Caco-2 (cell line): ENCODE measurements around the gene MAD1L1. TPM values are rescaled to one million over a fixed set of nuclear protein-coding genes. Genes with fewer than 3 reads are reported as not detected.

Experiments used
- BruUV-seq: library from RNA; stranded (reverse); fragments of 400-500 nt; replicated peaks from 2 replicates; lab custom pipeline; 2021; lab: Mats Ljungman, UMichigan
- CTCF ChIA-PET: fragments of 300-600 bp; sonication (Branson Sonifier 250); formaldehyde crosslinking; loops from one replicate; lab custom pipeline; 2022; ENCODE audit warnings: antibody characterized with exemption; lab: Charles Lee
- POLR2A ChIA-PET: fragments of 300-600 bp; sonication (Branson Sonifier 250); formaldehyde crosslinking; loops from one replicate; lab custom pipeline; 2022; ENCODE audit warnings: antibody characterized with exemption; lab: Charles Lee
- DNase-seq, 2 experiments: peaks; one replicate each; pipeline versions ENCODE4 v3.0.0 to v3.0.0-alpha.2; 2020 to 2022
- H3K27me3 ChIP-seq: replicated peaks from 2 replicates; pipeline ENCODE4 v1.6.0; 2011; ENCODE audit warnings: low read length; ENCODE audit not compliant: control insufficient read depth, insufficient read depth
- H3K36me3 ChIP-seq: 2 replicates; pipeline ENCODE4 v1.5.1; 2011; ENCODE audit warnings: low read length; ENCODE audit not compliant: control insufficient read depth, insufficient read depth
- H3K4me1 ChIP-seq: fragments of 250-450 bp; sonication (Bioruptor Pico); 2 replicates; pipeline ENCODE4 v1.5.1; 2020; ENCODE audit warnings: mild to moderate bottlenecking
- H3K4me3 ChIP-seq: 2 replicates; pipeline ENCODE4 v1.5.1; 2011; ENCODE audit warnings: low read depth, mild to moderate bottlenecking, control low read depth, low read length
- H3K9me3 ChIP-seq: fragments of 250-450 bp; sonication (Bioruptor Pico); 2 replicates; pipeline ENCODE4 v1.5.1; 2020; ENCODE audit warnings: mild to moderate bottlenecking, moderate library complexity
- H3K27ac Mint-ChIP-seq: one replicate; pipeline ENCODE4 v1.8.0; 2022; ENCODE audit warnings: mixed read lengths; ENCODE audit not compliant: unreplicated experiment
- H3K27me3 Mint-ChIP-seq: one replicate; pipeline ENCODE4 v1.8.0; 2022; ENCODE audit warnings: mixed read lengths; ENCODE audit not compliant: insufficient read depth, unreplicated experiment
- H3K36me3 Mint-ChIP-seq: one replicate; pipeline ENCODE4 v1.8.0; 2022; ENCODE audit warnings: mild to moderate bottlenecking, mixed read lengths; ENCODE audit not compliant: insufficient read depth, unreplicated experiment
- H3K4me1 Mint-ChIP-seq: one replicate; pipeline ENCODE4 v1.8.0; 2022; ENCODE audit warnings: low read depth, mixed read lengths; ENCODE audit not compliant: unreplicated experiment
- H3K4me3 Mint-ChIP-seq: one replicate; pipeline ENCODE4 v1.8.0; 2022; ENCODE audit warnings: mild to moderate bottlenecking, moderate library complexity, mixed read lengths; ENCODE audit not compliant: unreplicated experiment
- H3K9me3 Mint-ChIP-seq: one replicate; pipeline ENCODE4 v1.8.0; 2022; ENCODE audit warnings: mixed read lengths; ENCODE audit not compliant: unreplicated experiment
- intact Hi-C: fragments of 100-400 bp; cut with micrococcal nuclease; formaldehyde crosslinking; loops from one replicate; pipeline ENCODE4 v1.10.0; 2022; ENCODE audit not compliant: unreplicated experiment
- total RNA-seq: library from RNA; stranded (reverse); gene quantifications from 2 replicates; pipeline ENCODE4 v1.2.3, GENCODE V29; 2022
- TF ChIP-seq, protein P1 (sequence below), 2 experiments: fragments of 200-600 bp in 1 of 2; IDR thresholded peaks; 1 replicate in 1 of 2; 2 replicates in 1 of 2; pipeline versions ENCODE4 v1.5.1 to v1.8.0; 2011 to 2022; ENCODE audit warnings: antibody characterized with exemption in 1 of 2, control low read depth in 1 of 2, inconsistent platforms in 1 of 2, low read depth in 1 of 2, low read length in 1 of 2, mild to moderate bottlenecking in 1 of 2, moderate library complexity in 1 of 2; ENCODE audit not compliant: insufficient read depth in 1 of 2, severe bottlenecking in 1 of 2, unreplicated experiment in 1 of 2

MAD1L1 gene
- total RNA-seq, 1 experiment from 2014 or later, result 58.6 TPM

DNA sequence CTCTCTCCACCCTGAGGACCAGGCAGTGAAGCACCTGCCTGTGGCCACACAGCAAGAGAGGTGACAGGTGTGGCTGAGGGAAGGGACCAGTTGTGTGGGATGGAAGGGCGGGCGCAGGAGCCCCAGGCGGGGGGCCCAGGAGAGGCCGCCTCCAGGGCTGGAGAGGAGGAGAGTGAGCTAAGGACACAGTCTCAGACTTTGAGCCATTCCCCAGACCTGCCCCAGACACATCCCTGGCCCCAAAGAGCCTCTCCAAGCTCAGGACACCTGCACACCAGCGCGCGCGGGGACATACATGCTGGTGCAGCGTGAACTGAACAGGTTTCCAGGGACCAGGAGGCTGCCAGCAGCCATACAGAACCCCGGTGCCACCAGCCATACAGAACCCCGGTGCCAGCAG is 237.3 kb downstream of the MAD1L1 start:
- no peak overlapping the region for H3K4me3 Mint-ChIP-seq
- no peaks in the 10 kb centered on the region for H3K36me3 ChIP-seq
- ChIA-PET POLR2A (no interaction called here), CTCF (no interaction called here)
- no peaks in the 10 kb centered on the region for H3K9me3 ChIP-seq
- H3K36me3 Mint-ChIP-seq, result peaks cover 14% of the 10 kb centered on the region
- H3K4me1 ChIP-seq, result no peaks in the 10 kb centered on the region
- H3K27me3 Mint-ChIP-seq, result no peaks in the 10 kb centered on the region
- BruUV-seq, result no TSS peak
- no peaks in the 10 kb centered on the region for H3K9me3 Mint-ChIP-seq
- TF ChIP-seq, protein P1, sequence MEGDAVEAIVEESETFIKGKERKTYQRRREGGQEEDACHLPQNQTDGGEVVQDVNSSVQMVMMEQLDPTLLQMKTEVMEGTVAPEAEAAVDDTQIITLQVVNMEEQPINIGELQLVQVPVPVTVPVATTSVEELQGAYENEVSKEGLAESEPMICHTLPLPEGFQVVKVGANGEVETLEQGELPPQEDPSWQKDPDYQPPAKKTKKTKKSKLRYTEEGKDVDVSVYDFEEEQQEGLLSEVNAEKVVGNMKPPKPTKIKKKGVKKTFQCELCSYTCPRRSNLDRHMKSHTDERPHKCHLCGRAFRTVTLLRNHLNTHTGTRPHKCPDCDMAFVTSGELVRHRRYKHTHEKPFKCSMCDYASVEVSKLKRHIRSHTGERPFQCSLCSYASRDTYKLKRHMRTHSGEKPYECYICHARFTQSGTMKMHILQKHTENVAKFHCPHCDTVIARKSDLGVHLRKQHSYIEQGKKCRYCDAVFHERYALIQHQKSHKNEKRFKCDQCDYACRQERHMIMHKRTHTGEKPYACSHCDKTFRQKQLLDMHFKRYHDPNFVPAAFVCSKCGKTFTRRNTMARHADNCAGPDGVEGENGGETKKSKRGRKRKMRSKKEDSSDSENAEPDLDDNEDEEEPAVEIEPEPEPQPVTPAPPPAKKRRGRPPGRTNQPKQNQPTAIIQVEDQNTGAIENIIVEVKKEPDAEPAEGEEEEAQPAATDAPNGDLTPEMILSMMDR (IDR thresholded peaks at IDR 0.05; ENCODE audit: insufficient read depth in 1 of 2, low read depth in 1 of 2, low read length in 1 of 2, severe bottlenecking in 1 of 2, unreplicated experiment in 1 of 2), result no peak
- H3K27me3 ChIP-seq, result no peaks in the 10 kb centered on the region
- intact Hi-C loops, result no loop called here
- H3K4me3 ChIP-seq, result no peak overlapping the region
- DNase-seq, result no peak
- no peak overlapping the region for H3K27ac Mint-ChIP-seq
- H3K4me1 Mint-ChIP-seq, result no peaks in the 10 kb centered on the region

DNA sequence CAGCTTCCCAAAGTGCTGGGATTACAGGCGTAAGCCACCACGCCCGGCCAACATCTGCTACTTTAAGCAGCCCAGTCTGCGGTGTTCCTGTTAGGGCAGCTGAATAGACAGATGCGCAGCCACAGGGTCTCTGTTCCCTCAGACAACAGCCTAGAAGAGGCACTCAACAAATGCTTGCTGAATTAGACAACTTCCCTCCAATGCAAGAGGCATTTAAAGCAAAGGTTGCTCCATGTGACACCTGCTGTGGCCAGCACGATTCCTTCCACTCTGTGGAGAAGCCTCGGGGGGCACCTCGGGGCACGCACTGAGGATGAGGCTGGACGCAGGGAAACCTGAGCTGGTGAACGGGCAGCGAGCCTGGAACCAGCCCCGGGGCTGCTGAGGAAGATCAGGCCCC is 237.8 kb downstream of the MAD1L1 start:
- Histone ChIP-seq H3K36me3 (no peaks in the 10 kb centered on the region), H3K4me1 (no peaks in the 10 kb centered on the region), H3K4me3 (no peak overlapping the region), H3K27me3 (no peaks in the 10 kb centered on the region), H3K9me3 (no peaks in the 10 kb centered on the region)
- H3K4me1 Mint-ChIP-seq, result no peaks in the 10 kb centered on the region
- no TSS peak for BruUV-seq
- H3K27ac Mint-ChIP-seq, result no peak overlapping the region
- H3K4me3 Mint-ChIP-seq, result no peak overlapping the region
- CTCF ChIA-PET, result no interaction called here
- no peak for DNase-seq
- intact Hi-C loops, result no loop called here
- TF ChIP-seq, protein P1 (IDR thresholded peaks at IDR 0.05; ENCODE audit: insufficient read depth in 1 of 2, low read depth in 1 of 2, low read length in 1 of 2, severe bottlenecking in 1 of 2, unreplicated experiment in 1 of 2), result no peak
- POLR2A ChIA-PET, result no interaction called here
- H3K36me3 Mint-ChIP-seq, result peaks cover 9% of the 10 kb centered on the region
- no peaks in the 10 kb centered on the region for H3K27me3 Mint-ChIP-seq
- no peaks in the 10 kb centered on the region for H3K9me3 Mint-ChIP-seq

DNA sequence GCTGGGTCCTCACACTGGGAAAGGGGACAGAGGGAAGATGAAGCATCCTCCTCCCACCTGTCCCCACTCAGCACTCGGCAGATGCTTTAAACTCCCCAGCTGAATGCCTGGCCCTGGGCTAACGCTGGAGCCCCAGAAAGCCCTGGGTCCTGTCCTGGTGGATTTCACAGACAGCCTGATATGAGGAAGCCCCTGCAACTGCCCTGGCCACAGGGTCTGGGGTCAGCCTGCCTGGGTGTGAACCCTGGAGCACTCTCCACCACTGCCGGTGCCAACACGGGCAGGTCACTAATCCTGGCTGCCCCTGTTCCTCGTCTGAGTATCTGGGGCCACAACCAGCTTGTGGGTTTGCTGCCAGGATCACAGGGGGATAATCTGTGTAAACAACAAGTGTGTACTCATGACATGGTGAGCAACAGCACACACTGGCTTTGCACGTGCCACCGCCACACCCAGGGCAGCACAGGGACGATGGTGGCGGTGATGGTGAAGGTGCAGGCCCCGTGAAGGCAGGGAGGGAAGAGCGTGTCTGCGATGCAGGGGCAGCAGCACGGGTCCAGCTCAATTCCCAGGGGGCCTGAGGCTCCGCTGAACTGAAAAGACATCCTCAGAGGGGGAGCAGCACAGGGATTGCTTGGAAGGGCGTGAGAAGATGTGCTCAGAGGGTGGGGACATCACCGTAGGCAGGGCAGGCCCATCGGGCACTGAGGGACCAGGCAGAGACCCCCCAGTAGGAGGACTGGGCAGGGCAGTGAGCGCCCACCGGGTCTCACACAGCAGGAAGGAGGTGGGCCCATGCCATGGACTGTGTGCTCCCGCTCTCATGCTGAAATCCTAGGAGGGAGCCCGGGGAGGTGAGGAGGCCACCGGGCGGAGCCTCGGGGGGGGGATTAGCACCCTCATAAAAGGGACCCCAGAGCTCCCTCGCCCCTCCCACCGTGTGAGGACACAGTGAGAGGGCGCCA is 238.7 kb downstream of the MAD1L1 start:
- H3K4me1 ChIP-seq, result no peaks in the 10 kb centered on the region
- H3K27ac Mint-ChIP-seq, result peak overlapping the region; percentile 54
- H3K4me3 Mint-ChIP-seq, result no peak overlapping the region
- H3K27me3 ChIP-seq, result no peaks in the 10 kb centered on the region
- no TSS peak for BruUV-seq
- TF ChIP-seq, protein P1 (IDR thresholded peaks at IDR 0.05; ENCODE audit: insufficient read depth in 1 of 2, low read depth in 1 of 2, low read length in 1 of 2, severe bottlenecking in 1 of 2, unreplicated experiment in 1 of 2), result no peak
- no peaks in the 10 kb centered on the region for H3K9me3 ChIP-seq
- no peaks in the 10 kb centered on the region for H3K9me3 Mint-ChIP-seq
- no peak overlapping the region for H3K4me3 ChIP-seq
- H3K36me3 ChIP-seq, result no peaks in the 10 kb centered on the region
- H3K4me1 Mint-ChIP-seq, result no peaks in the 10 kb centered on the region
- DNase-seq, result no peak
- intact Hi-C loops, result no loop called here
- CTCF ChIA-PET, result no interaction called here
- POLR2A ChIA-PET, result no interaction called here
- no peaks in the 10 kb centered on the region for H3K27me3 Mint-ChIP-seq
- H3K36me3 Mint-ChIP-seq, result no peaks in the 10 kb centered on the region
